Liver (tissue), 9 donors: ENCODE data around the gene CLEC17A. TPM values are rescaled to one million over a fixed set of nuclear protein-coding genes. Genes with fewer than 3 reads are reported as not detected.

ENCODE experiments used
- DNase-seq: peaks from one replicate; pipeline ENCODE4 v3.0.0-alpha.2; 2017; ENCODE audit warnings: low spot score
- H3K27ac ChIP-seq, 2 donors: one replicate each; pipeline ENCODE4 v1.7.0; 2013; ENCODE audit warnings: inconsistent platforms in 2 of 2, low read length in 2 of 2, control low read depth in 1 of 2, low read depth in 1 of 2, mild to moderate bottlenecking in 1 of 2
- H3K27me3 ChIP-seq, 4 donors: one replicate each; pipeline versions ENCODE4 v1.6.1 to v1.7.0; 2013; ENCODE audit warnings: low read length in 3 of 4, inconsistent platforms in 1 of 4, mild to moderate bottlenecking in 1 of 4, moderate library complexity in 1 of 4; ENCODE audit not compliant: control insufficient read depth in 4 of 4, insufficient read depth in 4 of 4
- H3K36me3 ChIP-seq, 4 donors: one replicate each; pipeline versions ENCODE4 v1.6.1 to v1.7.0; 2013; ENCODE audit warnings: low read length in 3 of 4, mild to moderate bottlenecking in 3 of 4, low read depth in 1 of 4, moderate library complexity in 1 of 4; ENCODE audit not compliant: control insufficient read depth in 4 of 4, insufficient read depth in 3 of 4
- H3K4me1 ChIP-seq, 4 donors: one replicate each; pipeline versions ENCODE4 v1.6.1 to v1.7.0; 2013; ENCODE audit warnings: low read length in 3 of 4, mild to moderate bottlenecking in 3 of 4, moderate library complexity in 1 of 4; ENCODE audit not compliant: control insufficient read depth in 4 of 4, insufficient read depth in 4 of 4
- H3K4me3 ChIP-seq, 3 donors: one replicate each; pipeline versions ENCODE4 v1.6.1 to v1.7.0; 2013; ENCODE audit warnings: low read length in 3 of 3, control low read depth in 1 of 3, low read depth in 1 of 3, mild to moderate bottlenecking in 1 of 3
- H3K9ac ChIP-seq, 2 donors: one replicate each; pipeline ENCODE4 v1.7.0; 2013; ENCODE audit warnings: low read length in 2 of 2, mild to moderate bottlenecking in 2 of 2, moderate library complexity in 2 of 2, control low read depth in 1 of 2, low read depth in 1 of 2
- H3K9me3 ChIP-seq, 4 donors: one replicate each; pipeline versions ENCODE4 v1.6.1 to v1.7.0; 2013; ENCODE audit warnings: low read length in 3 of 4; ENCODE audit not compliant: control insufficient read depth in 4 of 4
- ATF3 ChIP-seq: IDR thresholded peaks from 2 replicates; pipeline ENCODE4 v1.6.1; 2016; ENCODE audit warnings: antibody characterized with exemption
- CTCF ChIP-seq: fragments of 150-350 bp; IDR thresholded peaks from 2 replicates; pipeline ENCODE4 v1.5.1; 2017; ENCODE audit warnings: improper control_type of control experiment, low read depth, low read length; ENCODE audit not compliant: missing input control
- EGR1 ChIP-seq, 2 donors: IDR thresholded peaks; 2 replicates each; pipeline ENCODE4 v1.6.1; 2016 to 2018; ENCODE audit warnings: antibody characterized with exemption in 2 of 2, low read depth in 2 of 2
- FOXA1 ChIP-seq: IDR thresholded peaks from 2 replicates; pipeline ENCODE4 v1.6.1; 2016; ENCODE audit warnings: antibody characterized with exemption
- FOXA2 ChIP-seq: IDR thresholded peaks from 2 replicates; pipeline ENCODE4 v1.6.1; 2016; ENCODE audit warnings: antibody characterized with exemption
- GABPA ChIP-seq, 2 donors: IDR thresholded peaks in 1 of 2; conservative IDR thresholded peaks in 1 of 2; 2 replicates each; pipeline ENCODE4 v1.6.1; 2016; ENCODE audit warnings: antibody characterized with exemption in 2 of 2, mild to moderate bottlenecking in 1 of 2, moderate library complexity in 1 of 2
- HNF4A ChIP-seq, 2 donors: conservative IDR thresholded peaks; 2 replicates each; pipeline ENCODE4 v1.6.1; 2016; ENCODE audit warnings: antibody characterized with exemption in 2 of 2, mild to moderate bottlenecking in 2 of 2
- HNF4G ChIP-seq: IDR thresholded peaks from 2 replicates; pipeline ENCODE4 v1.6.1; 2016; ENCODE audit warnings: antibody characterized with exemption
- JUND ChIP-seq, 2 donors: IDR thresholded peaks; 2 replicates each; pipeline ENCODE4 v1.6.1; 2016; ENCODE audit warnings: antibody characterized with exemption in 2 of 2
- NR2F2 ChIP-seq: IDR thresholded peaks from 2 replicates; pipeline ENCODE4 v1.6.1; 2016; ENCODE audit warnings: antibody characterized with exemption
- RAD21 ChIP-seq, 2 donors: IDR thresholded peaks; 2 replicates each; pipeline ENCODE4 v1.6.1; 2016; ENCODE audit warnings: antibody characterized with exemption in 2 of 2, mild to moderate bottlenecking in 2 of 2
- REST ChIP-seq: IDR thresholded peaks from 2 replicates; pipeline ENCODE4 v1.6.1; 2016; ENCODE audit warnings: antibody characterized with exemption, mild to moderate bottlenecking
- RXRA ChIP-seq, 2 donors: IDR thresholded peaks; 2 replicates each; pipeline ENCODE4 v1.6.1; 2017 to 2018; ENCODE audit warnings: antibody characterized with exemption in 2 of 2, mild to moderate bottlenecking in 1 of 2
- YY1 ChIP-seq: IDR thresholded peaks from 2 replicates; pipeline ENCODE4 v1.6.1; 2016; ENCODE audit warnings: antibody characterized with exemption, mild to moderate bottlenecking
- ZBTB33 ChIP-seq: IDR thresholded peaks from 2 replicates; pipeline ENCODE4 v1.6.1; 2016; ENCODE audit warnings: antibody characterized with exemption
- WGBS: extraction: QIAGEN DNeasy Blood & Tissue Kit; methylation state at CpG from one replicate; pipeline ENCODE4 v1.1.7; 2013; 5-methylcytosine and 5-hydroxymethylcytosine counted together
- polyA plus RNA-seq, 2 donors: library from polyadenylated mRNA; stranded (reverse) in 1 of 2; unstranded in 1 of 2; fragments of 200-250 nt in 1 of 2; fragments of >200 nt in 1 of 2; fragmentation: Nextera tagmentation in 1 of 2; extraction: Ambion mirVana in 1 of 2; gene quantifications; one replicate each; pipeline versions ENCODE4 v1.2.1 to v1.2.3, GENCODE V29; 2013 to 2015
- total RNA-seq, 2 donors: library from RNA; depleted of rRNA; stranded (reverse); fragments of >200 nt; gene quantifications; one replicate each; pipeline ENCODE4 v1.2.3, GENCODE V29; 2014
- TF ChIP-seq, protein P1 (sequence below): IDR thresholded peaks from 2 replicates; pipeline ENCODE4 v1.6.1; 2016; ENCODE audit warnings: antibody characterized with exemption
- donor health status: healthy.
- donor health status: healthy.
- donor health status: healthy.
- donor health status: healthy.
- donor health status: healthy.

Gene CLEC17A
- total and polyA plus RNA-seq, 4 donors = 0.22 to 0.28 TPM; not detected in 2

DNA sequence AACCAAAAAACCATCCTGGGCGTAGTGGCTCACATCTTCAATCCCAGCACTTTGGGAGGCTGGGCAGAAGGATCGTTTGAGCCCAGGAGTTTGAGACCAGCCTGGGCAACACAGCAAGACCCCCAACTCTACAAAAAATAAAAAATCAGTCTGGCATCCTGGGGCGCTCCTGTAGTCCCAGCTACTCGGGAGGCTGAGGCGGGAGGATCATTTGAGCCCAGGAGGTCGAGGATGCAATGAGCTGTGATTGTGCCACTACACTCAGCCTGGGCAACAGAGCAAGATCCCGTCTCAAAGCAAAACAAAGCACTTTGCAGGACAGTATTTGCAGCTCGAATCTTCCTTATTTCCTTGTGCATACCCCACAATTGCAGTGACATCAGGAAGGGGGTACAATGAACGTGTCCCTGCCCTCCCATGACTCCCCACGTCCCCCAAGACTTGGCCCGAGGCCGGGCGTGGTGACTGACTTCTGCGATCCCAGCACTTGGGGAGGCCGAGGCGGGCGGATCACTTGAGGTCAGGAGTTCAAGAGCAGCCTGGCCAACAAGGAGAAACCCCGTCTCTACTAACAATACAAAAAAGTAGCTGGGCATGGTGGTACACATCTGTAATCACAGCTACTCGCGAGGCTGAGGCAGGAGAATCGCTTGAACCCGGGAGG lies 11.9 kb upstream of the CLEC17A start:
- Histone ChIP-seq H3K4me3 (peak overlapping the region; percentile 76 to 99 (median 93)), H3K27me3 (no peaks in the 10 kb centered on the region), H3K9ac (peak overlapping the region; percentile 59 to 99), H3K9me3 (no peaks in the 10 kb centered on the region), H3K4me1 (peaks cover 7 to 16% (median 12%) of the 10 kb centered on the region in 4 donors), H3K27ac (no peak overlapping the region), H3K36me3 (peaks cover 0 to under 1% (median 0%) of the 10 kb centered on the region in 4 donors)
- DNase-seq = no peak
- WGBS = 41% methylated on average over 22 of the region's 22 CpGs
- no peak for TF ChIP-seq CTCF
- TF ChIP-seq YY1 = no peak
- TF ChIP-seq RAD21 (IDR thresholded peaks at IDR 0.05) = no peak
- TF ChIP-seq NR2F2 = no peak
- TF ChIP-seq, protein P1, sequence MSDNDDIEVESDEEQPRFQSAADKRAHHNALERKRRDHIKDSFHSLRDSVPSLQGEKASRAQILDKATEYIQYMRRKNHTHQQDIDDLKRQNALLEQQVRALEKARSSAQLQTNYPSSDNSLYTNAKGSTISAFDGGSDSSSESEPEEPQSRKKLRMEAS = no peak
- no peak for TF ChIP-seq FOXA1
- TF ChIP-seq FOXA2 = no peak
- TF ChIP-seq ZBTB33 = no peak
- no peak for TF ChIP-seq RXRA (IDR thresholded peaks at IDR 0.05)
- TF ChIP-seq HNF4G = no peak
- no peak for TF ChIP-seq REST

- H3K27ac ChIP-seq = peak within 1 kb of the TSS; percentile 66 to 86
- TF ChIP-seq ZBTB33 = peak; percentile 44
- peak in 1 of 2 donors; percentile 32 for TF ChIP-seq EGR1 (IDR thresholded peaks at IDR 0.05; ENCODE audit: low read depth in 2 of 2)
- TF ChIP-seq HNF4A (conservative IDR thresholded peaks at IDR 0.05) = peak; percentile 15 to 59
- TF ChIP-seq ATF3 = no peak
- no peak for TF ChIP-seq JUND (IDR thresholded peaks at IDR 0.05)
- peak; percentile 98 for TF ChIP-seq NR2F2
- TF ChIP-seq REST = no peak
- peak; percentile 86 to 98 for TF ChIP-seq GABPA (IDR thresholded peaks at IDR 0.05 in 1 of 2, conservative IDR thresholded peaks at IDR 0.05 in 1 of 2)
These were observed 11.0 kb upstream of the CLEC17A start, which contains the start of gene NDUFB7 for GRCh38 chr19:14571695-14572490. Gene NDUFB7 (minus strand): TSS chr19:14572066. CDS start chr19:14572000, 66 bp downstream.

More at GRCh38 chr19:14571695-14572490, 11.0 kb upstream of the CLEC17A start, which contains the start of gene NDUFB7:
- no peaks in the 10 kb centered on the region for H3K9me3 ChIP-seq
- H3K27me3 ChIP-seq = no peaks in the 10 kb centered on the region
- H3K9ac ChIP-seq = peak within 1 kb of the TSS; percentile 59 to 99
- WGBS = 3% methylated on average over 40 of the region's 40 CpGs
- DNase-seq = peak; percentile 83
- H3K4me3 ChIP-seq = peak within 1 kb of the TSS; percentile 76 to 99 (median 93)
- no peaks in the 10 kb centered on the region for H3K36me3 ChIP-seq
- peaks cover 7 to 16% (median 12%) of the 10 kb centered on the region in 4 donors for H3K4me1 ChIP-seq
